Neural cell (in vitro differentiated cells): ENCODE measurements around the gene SCAI.

Experiments used
- CTCF ChIP-seq: fragments of 450-650 bp; IDR thresholded peaks from 2 replicates; pipeline ENCODE4 v1.5.1; 2014; ENCODE audit warnings: antibody characterized with exemption, mild to moderate bottlenecking, moderate library complexity; ENCODE audit not compliant: poor library complexity, severe bottlenecking
- EZH2 ChIP-seq: fragments of 200-600, 300-800 bp; shearing (Covaris generic), sonication (generic); IDR thresholded peaks from 2 replicates; pipeline ENCODE4 v1.6.1; 2014; ENCODE audit warnings: antibody characterized with exemption, low read length, borderline replicate concordance, mild to moderate bottlenecking; ENCODE audit not compliant: insufficient read depth, poor library complexity, severe bottlenecking
- TAF1 ChIP-seq: IDR thresholded peaks from 2 replicates; pipeline ENCODE4 v1.6.1; 2012; ENCODE audit warnings: low read depth

- TF ChIP-seq CTCF: no peak
- no peak for TF ChIP-seq EZH2
- TF ChIP-seq TAF1: no peak
Measured at GRCh38 chr9:125126019-125126746, 17.1 kb downstream of the SCAI start.
